ENCODE results near the gene PEX5L.
"Not testable (repeated sequence)": the region's sequence is repeated elsewhere in the genome, so short reads cannot be mapped to it uniquely, and the experiment has no call there.

PEX5L gene

DNA sequence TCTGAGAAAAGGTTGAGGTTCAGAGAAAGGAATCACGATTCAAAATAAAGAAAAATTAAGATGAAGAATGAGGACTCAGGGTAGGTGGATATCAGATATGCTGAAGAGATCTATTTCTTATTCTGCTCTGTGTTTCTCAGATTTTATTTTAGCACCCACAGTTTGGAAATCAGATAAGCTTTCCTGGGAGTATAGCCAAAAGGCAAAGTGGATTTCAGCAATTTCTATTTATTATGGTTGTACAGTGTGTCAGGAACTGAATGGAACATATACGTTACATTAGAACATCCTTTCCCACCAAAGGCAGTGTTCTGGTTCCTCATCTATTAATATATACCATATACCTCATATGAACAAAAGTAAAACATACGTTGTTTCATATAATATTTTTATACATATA lies 18.9 kb downstream of the PEX5L start:
- Histone ChIP-seq H3K4me1 (ENCODE audit: control insufficient read depth in 1 of 2, insufficient read depth in 2 of 2, low read length in 2 of 2) (no peaks in the 10 kb centered on the region), H4K12ac (ENCODE audit: low read depth, low read length) (no peak overlapping the region), H3K79me2 (ENCODE audit: control insufficient read depth, insufficient read depth, low read length, poor library complexity) (no peaks in the 10 kb centered on the region), H3K27me3 (ENCODE audit: insufficient read depth, low read length) (no peaks in the 10 kb centered on the region), H3K23ac (ENCODE audit: low read length) (no peak overlapping the region), H4K91ac (ENCODE audit: low read depth, low read length) (no peak overlapping the region), H4K8ac (ENCODE audit: low read depth, low read length) (no peak overlapping the region), H3K4me2 (ENCODE audit: low read length) (no peak overlapping the region), H2BK5ac (ENCODE audit: low read depth, low read length, poor library complexity) (no peak overlapping the region), H3K4me3 (ENCODE audit: low read depth, low read length) (no peak overlapping the region), H3K79me1 (ENCODE audit: low read length) (no peaks in the 10 kb centered on the region), H3K4ac (ENCODE audit: low read depth, low read length) (no peak overlapping the region), H3K18ac (ENCODE audit: low read length) (no peak overlapping the region), H2BK120ac (ENCODE audit: insufficient read depth, low read length, poor library complexity) (no peak overlapping the region), H3K36me3 (ENCODE audit: control insufficient read depth in 1 of 2, insufficient read depth in 2 of 2, low read length in 2 of 2) (no peaks in the 10 kb centered on the region), H3K9ac (ENCODE audit: low read length) (no peak overlapping the region), H2AFZ (ENCODE audit: insufficient read depth, low read length, poor library complexity) (no peak overlapping the region), H3K9me3 (ENCODE audit: insufficient read depth, low read depth, low read length) (no peaks in the 10 kb centered on the region), H2AK5ac (ENCODE audit: low read length) (no peak overlapping the region), H2BK12ac (ENCODE audit: low read length) (no peak overlapping the region), H3K27ac (ENCODE audit: low read depth, low read length) (no peak overlapping the region), H3K14ac (ENCODE audit: low read length) (no peak overlapping the region)
- DNase-seq, result no peak
- no CpG with 5 or more reads among the region's 3 CpGs for WGBS (ENCODE audit: extremely low coverage, insufficient coverage, insufficient read length)

GRCh38 chr3:180011927-180012326 lies 24.8 kb downstream of the PEX5L start:
- no peak overlapping the region for H2AK5ac ChIP-seq (ENCODE audit: low read length)
- no peak overlapping the region for H4K8ac ChIP-seq (ENCODE audit: low read depth, low read length)
- no peak overlapping the region for H4K12ac ChIP-seq (ENCODE audit: low read depth, low read length)
- H3K4me2 ChIP-seq (ENCODE audit: low read length), result no peak overlapping the region
- no peak overlapping the region for H3K14ac ChIP-seq (ENCODE audit: low read length)
- no peaks in the 10 kb centered on the region for H3K27me3 ChIP-seq (ENCODE audit: insufficient read depth, low read length)
- H2BK120ac ChIP-seq (ENCODE audit: insufficient read depth, low read length, poor library complexity), result no peak overlapping the region
- no peak overlapping the region for H3K18ac ChIP-seq (ENCODE audit: low read length)
- no peak overlapping the region for H3K23ac ChIP-seq (ENCODE audit: low read length)
- no peak for DNase-seq
- no CpG with 5 or more reads among the region's 3 CpGs for WGBS (ENCODE audit: extremely low coverage, insufficient coverage, insufficient read length)
- H3K9me3 ChIP-seq (ENCODE audit: insufficient read depth, low read depth, low read length), result peaks cover 3% of the 10 kb centered on the region
- no peak overlapping the region for H2BK12ac ChIP-seq (ENCODE audit: low read length)
- H3K79me1 ChIP-seq (ENCODE audit: low read length), result no peaks in the 10 kb centered on the region
- H4K91ac ChIP-seq (ENCODE audit: low read depth, low read length), result no peak overlapping the region
- no peak overlapping the region for H3K4me3 ChIP-seq (ENCODE audit: low read depth, low read length)
- H3K27ac ChIP-seq (ENCODE audit: low read depth, low read length), result no peak overlapping the region
- H3K79me2 ChIP-seq (ENCODE audit: control insufficient read depth, insufficient read depth, low read length, poor library complexity), result no peaks in the 10 kb centered on the region
- no peaks in the 10 kb centered on the region for H3K36me3 ChIP-seq (ENCODE audit: control insufficient read depth in 1 of 2, insufficient read depth in 2 of 2, low read length in 2 of 2)
- H3K4ac ChIP-seq (ENCODE audit: low read depth, low read length), result no peak overlapping the region
- H2AFZ ChIP-seq (ENCODE audit: insufficient read depth, low read length, poor library complexity), result no peak overlapping the region
- no peaks in the 10 kb centered on the region for H3K4me1 ChIP-seq (ENCODE audit: control insufficient read depth in 1 of 2, insufficient read depth in 2 of 2, low read length in 2 of 2)
- no peak overlapping the region for H2BK5ac ChIP-seq (ENCODE audit: low read depth, low read length, poor library complexity)
- H3K9ac ChIP-seq (ENCODE audit: low read length), result no peak overlapping the region

DNA sequence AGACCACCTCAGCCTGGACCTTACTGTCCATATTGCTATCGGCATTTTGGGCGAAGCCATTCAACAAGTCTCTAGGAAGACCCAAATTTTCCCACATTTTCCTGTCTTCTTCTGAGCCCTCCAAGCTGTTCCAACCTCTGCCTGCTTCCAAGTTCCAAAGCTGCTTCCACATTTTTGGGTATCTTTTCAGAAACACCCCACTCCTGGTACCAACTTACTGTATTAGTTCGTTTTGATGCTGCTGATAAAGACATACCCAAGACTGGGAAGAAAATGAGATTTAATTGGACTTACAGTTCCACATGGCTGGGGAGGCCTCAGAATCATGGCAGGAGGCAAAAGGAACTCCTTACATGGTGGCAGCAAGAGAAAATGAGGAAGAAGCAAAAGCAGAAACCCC lies 28.4 kb downstream of the PEX5L start:
- not testable (repeated sequence) for H4K91ac ChIP-seq (ENCODE audit: low read depth, low read length); H2BK12ac ChIP-seq (ENCODE audit: low read length); H3K18ac ChIP-seq (ENCODE audit: low read length); H3K9me3 ChIP-seq (ENCODE audit: insufficient read depth, low read depth, low read length); H2BK120ac ChIP-seq (ENCODE audit: insufficient read depth, low read length, poor library complexity); H3K9ac ChIP-seq (ENCODE audit: low read length); H3K4me2 ChIP-seq (ENCODE audit: low read length); H3K36me3 ChIP-seq (ENCODE audit: control insufficient read depth in 1 of 2, insufficient read depth in 2 of 2, low read length in 2 of 2); H3K79me2 ChIP-seq (ENCODE audit: control insufficient read depth, insufficient read depth, low read length, poor library complexity); H3K23ac ChIP-seq (ENCODE audit: low read length); H2AK5ac ChIP-seq (ENCODE audit: low read length); H4K8ac ChIP-seq (ENCODE audit: low read depth, low read length); H4K12ac ChIP-seq (ENCODE audit: low read depth, low read length); H3K4me3 ChIP-seq (ENCODE audit: low read depth, low read length); H3K27ac ChIP-seq (ENCODE audit: low read depth, low read length); DNase-seq; H3K79me1 ChIP-seq (ENCODE audit: low read length); H3K4ac ChIP-seq (ENCODE audit: low read depth, low read length); H3K27me3 ChIP-seq (ENCODE audit: insufficient read depth, low read length); H2AFZ ChIP-seq (ENCODE audit: insufficient read depth, low read length, poor library complexity); H3K14ac ChIP-seq (ENCODE audit: low read length); H2BK5ac ChIP-seq (ENCODE audit: low read depth, low read length, poor library complexity); H3K4me1 ChIP-seq (ENCODE audit: control insufficient read depth in 1 of 2, insufficient read depth in 2 of 2, low read length in 2 of 2)
- no CpG with 5 or more reads among the region's 3 CpGs for WGBS (ENCODE audit: extremely low coverage, insufficient coverage, insufficient read length)

- H3K18ac ChIP-seq (ENCODE audit: low read length), result no peak overlapping the region
- H2BK5ac ChIP-seq (ENCODE audit: low read depth, low read length, poor library complexity), result no peak overlapping the region
- no peaks in the 10 kb centered on the region for H3K27me3 ChIP-seq (ENCODE audit: insufficient read depth, low read length)
- H3K79me1 ChIP-seq (ENCODE audit: low read length), result no peaks in the 10 kb centered on the region
- no peak overlapping the region for H3K4me3 ChIP-seq (ENCODE audit: low read depth, low read length)
- H3K27ac ChIP-seq (ENCODE audit: low read depth, low read length), result no peak overlapping the region
- H3K14ac ChIP-seq (ENCODE audit: low read length), result no peak overlapping the region
- no peak overlapping the region for H2BK120ac ChIP-seq (ENCODE audit: insufficient read depth, low read length, poor library complexity)
- H3K4ac ChIP-seq (ENCODE audit: low read depth, low read length), result no peak overlapping the region
- no peak overlapping the region for H3K23ac ChIP-seq (ENCODE audit: low read length)
- no peak overlapping the region for H2AK5ac ChIP-seq (ENCODE audit: low read length)
- H4K8ac ChIP-seq (ENCODE audit: low read depth, low read length), result no peak overlapping the region
- H3K36me3 ChIP-seq (ENCODE audit: control insufficient read depth in 1 of 2, insufficient read depth in 2 of 2, low read length in 2 of 2), result no peaks in the 10 kb centered on the region
- no peaks in the 10 kb centered on the region for H3K79me2 ChIP-seq (ENCODE audit: control insufficient read depth, insufficient read depth, low read length, poor library complexity)
- no peak overlapping the region for H3K4me2 ChIP-seq (ENCODE audit: low read length)
- H3K9me3 ChIP-seq (ENCODE audit: insufficient read depth, low read depth, low read length), result peaks cover 3% of the 10 kb centered on the region
- H3K9ac ChIP-seq (ENCODE audit: low read length), result no peak overlapping the region
- H4K91ac ChIP-seq (ENCODE audit: low read depth, low read length), result no peak overlapping the region
- DNase-seq, result no peak
- no CpG with 5 or more reads among the region's 2 CpGs for WGBS (ENCODE audit: extremely low coverage, insufficient coverage, insufficient read length)
- no peak overlapping the region for H4K12ac ChIP-seq (ENCODE audit: low read depth, low read length)
- no peaks in the 10 kb centered on the region for H3K4me1 ChIP-seq (ENCODE audit: control insufficient read depth in 1 of 2, insufficient read depth in 2 of 2, low read length in 2 of 2)
- H2AFZ ChIP-seq (ENCODE audit: insufficient read depth, low read length, poor library complexity), result no peak overlapping the region
- no peak overlapping the region for H2BK12ac ChIP-seq (ENCODE audit: low read length)
Observed at GRCh38 chr3:180004542-180004941, 32.2 kb downstream of the PEX5L start.

Measured in trophoblast cell (in vitro differentiated cells and primary cell).